Activated CD8-positive, alpha-beta memory T cell treated with anti-CD3 and anti-CD28 coated beads, Interleukin-2, amount 10 ng/mL, durations not matched to agents 7 days and 5 days (primary cell): Measurements from ENCODE around the gene MAD1L1. TPM values are rescaled to one million over a fixed set of nuclear protein-coding genes. Genes with fewer than 3 reads are reported as not detected.
"Not testable (repeated sequence)": the region's sequence is repeated elsewhere in the genome, so short reads cannot be mapped to it uniquely, and the experiment has no call there.

Experiments
- ATAC-seq: fragments of 150-1000 bp; cut with Tn5 transposase; one replicate; pipeline ENCODE4 v1.10.0; 2021; ENCODE audit warnings: moderate library complexity
- CTCF ChIA-PET: fragments of 350-600 bp; sonication (Branson Sonifier 250); formaldehyde crosslinking; loops from one replicate; lab custom pipeline; 2021; ENCODE audit warnings: antibody characterized with exemption; lab: Charles Lee
- DNase-seq: peaks from one replicate; pipeline ENCODE4 v3.0.0-alpha.2; 2020
- H3K27ac Mint-ChIP-seq: one replicate; pipeline ENCODE4 v1.8.0; 2021; ENCODE audit warnings: mild to moderate bottlenecking, mixed read lengths
- H3K27me3 Mint-ChIP-seq: one replicate; pipeline ENCODE4 v1.8.0; 2021; ENCODE audit warnings: mixed read lengths
- H3K36me3 Mint-ChIP-seq: one replicate; pipeline ENCODE4 v1.8.0; 2021; ENCODE audit warnings: mild to moderate bottlenecking, mixed read lengths
- H3K4me1 Mint-ChIP-seq: one replicate; pipeline ENCODE4 v1.8.0; 2021; ENCODE audit warnings: mixed read lengths
- H3K4me3 Mint-ChIP-seq: one replicate; pipeline ENCODE4 v1.8.0; 2021; ENCODE audit warnings: mild to moderate bottlenecking, moderate library complexity, mixed read lengths
- H3K9me3 Mint-ChIP-seq: one replicate; pipeline ENCODE4 v1.8.0; 2022; ENCODE audit warnings: low read depth, mixed read lengths
- total RNA-seq, 2 experiments: library from RNA; stranded (reverse); gene quantifications; one replicate each; pipeline ENCODE4 v1.2.3, GENCODE V29; 2021

Gene MAD1L1
- total RNA-seq, 2 experiments from 2014 or later: 60.0 to 97.7 TPM

DNA sequence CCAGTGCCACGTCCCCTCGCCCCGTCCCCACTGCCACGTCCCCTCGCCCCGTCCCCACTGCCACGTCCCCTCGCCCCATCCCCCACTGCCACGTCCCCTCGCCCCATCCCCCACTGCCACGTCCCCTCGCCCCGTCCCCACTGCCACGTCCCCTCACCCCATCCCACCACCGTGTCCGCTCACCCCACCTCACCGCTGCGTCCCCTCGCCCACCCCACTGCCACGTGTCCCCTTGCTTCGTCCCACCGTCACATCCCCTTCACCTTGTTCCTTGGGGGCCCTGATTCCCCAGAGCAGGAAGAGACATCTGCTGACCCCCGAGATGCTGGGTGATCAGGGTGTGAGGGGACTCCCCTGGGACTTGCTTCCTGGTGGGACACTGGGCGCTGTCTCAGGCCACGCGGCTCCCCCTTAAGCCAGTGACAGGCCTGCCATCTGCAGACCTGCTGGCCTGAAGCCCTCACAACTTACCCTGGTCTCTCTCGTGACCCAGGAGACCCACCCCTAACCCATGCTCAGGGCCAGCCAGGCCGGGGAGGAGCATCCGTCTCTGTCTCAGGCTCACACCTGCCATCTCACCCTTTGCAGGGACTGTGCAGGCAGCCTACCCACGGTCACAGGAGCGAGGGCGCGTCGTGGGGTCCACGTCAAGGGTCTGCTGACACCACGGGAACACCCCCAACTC lies 302.2 kb downstream of the MAD1L1 start:
- H3K27ac Mint-ChIP-seq: no peak overlapping the region
- CTCF ChIA-PET: no interaction called here
- peaks cover 8% of the 10 kb centered on the region for H3K27me3 Mint-ChIP-seq
- ATAC-seq (no peak), DNase-seq (no peak)
- no peaks in the 10 kb centered on the region for H3K9me3 Mint-ChIP-seq
- H3K36me3 Mint-ChIP-seq: peaks cover 24% of the 10 kb centered on the region
- H3K4me1 Mint-ChIP-seq: peaks cover 16% of the 10 kb centered on the region
- no peak overlapping the region for H3K4me3 Mint-ChIP-seq

DNA sequence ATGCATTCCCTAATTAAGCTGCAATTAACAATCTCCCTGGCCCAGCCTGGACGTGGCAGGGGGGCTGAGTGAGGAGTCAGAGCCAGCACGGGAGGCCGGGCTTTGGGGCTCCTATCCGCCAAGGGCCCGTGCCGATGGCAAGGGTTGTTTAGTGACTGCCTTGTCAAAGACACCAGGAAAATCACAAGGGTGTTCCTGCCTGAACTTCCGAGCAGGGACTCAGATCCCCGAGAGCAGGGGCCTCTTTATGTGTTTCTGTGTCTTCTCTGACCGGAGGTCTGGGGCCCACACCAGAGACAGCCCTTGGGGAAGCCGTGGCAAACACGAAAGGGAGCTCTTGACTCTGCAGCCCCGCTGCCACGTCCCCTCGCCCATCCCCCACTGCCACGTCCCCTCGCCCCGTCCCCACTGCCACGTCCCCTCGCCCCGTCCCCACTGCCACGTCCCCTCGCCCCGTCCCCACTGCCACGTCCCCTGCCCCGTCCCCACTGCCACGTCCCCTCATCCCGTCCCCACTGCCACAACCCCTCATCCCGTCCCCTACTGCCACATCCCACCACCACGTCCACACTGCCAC lies 303.3 kb downstream of the MAD1L1 start:
- CTCF ChIA-PET, ATAC-seq, DNase-seq, H3K9me3 Mint-ChIP-seq, H3K27ac Mint-ChIP-seq, H3K4me3 Mint-ChIP-seq, H3K27me3 Mint-ChIP-seq: not testable (repeated sequence)
- Mint-ChIP-seq H3K36me3 (peaks cover 17% of the 10 kb centered on the region), H3K4me1 (peaks cover 27% of the 10 kb centered on the region)

DNA sequence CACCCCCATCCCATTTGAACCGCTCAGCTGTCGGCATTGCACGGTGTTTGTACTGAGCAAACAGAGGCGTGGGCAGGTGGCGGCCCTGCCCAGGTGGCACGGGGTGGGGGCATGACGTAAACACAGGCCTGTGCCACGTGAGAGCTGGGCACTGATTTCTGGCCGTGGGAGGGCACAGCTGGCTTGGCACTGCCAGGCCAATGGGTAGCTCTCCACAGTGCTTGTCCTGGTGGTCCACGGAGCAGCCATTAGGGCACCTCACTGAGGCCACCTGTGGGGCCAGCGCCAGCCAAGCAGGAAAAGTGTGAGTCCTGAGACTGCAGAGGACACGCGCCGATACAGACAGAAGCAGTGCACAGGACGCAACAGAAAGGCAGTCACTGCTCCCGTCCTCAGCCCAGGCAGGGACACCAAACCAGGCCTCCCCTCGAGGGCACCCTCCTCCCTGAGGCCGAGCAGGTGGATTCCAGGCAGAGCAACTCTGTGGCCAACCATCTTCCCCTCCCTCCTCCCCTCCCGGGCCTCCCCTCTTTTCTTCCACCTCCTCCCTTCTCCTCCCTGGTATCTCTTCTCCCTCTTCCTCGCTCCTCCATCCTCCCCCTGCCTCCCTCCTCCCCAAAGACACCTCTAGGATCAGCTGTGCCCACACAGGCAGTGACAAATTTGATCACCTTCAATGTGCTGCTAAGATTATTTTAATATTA lies 303.9 kb downstream of the MAD1L1 start:
- H3K4me3 Mint-ChIP-seq: no peak overlapping the region
- ATAC-seq: no peak
- H3K27ac Mint-ChIP-seq: no peak overlapping the region
- peaks cover 18% of the 10 kb centered on the region for H3K36me3 Mint-ChIP-seq
- peaks cover 33% of the 10 kb centered on the region for H3K4me1 Mint-ChIP-seq
- H3K27me3 Mint-ChIP-seq: peaks cover 15% of the 10 kb centered on the region
- CTCF ChIA-PET: no interaction called here
- H3K9me3 Mint-ChIP-seq: no peaks in the 10 kb centered on the region
- no peak for DNase-seq

DNA sequence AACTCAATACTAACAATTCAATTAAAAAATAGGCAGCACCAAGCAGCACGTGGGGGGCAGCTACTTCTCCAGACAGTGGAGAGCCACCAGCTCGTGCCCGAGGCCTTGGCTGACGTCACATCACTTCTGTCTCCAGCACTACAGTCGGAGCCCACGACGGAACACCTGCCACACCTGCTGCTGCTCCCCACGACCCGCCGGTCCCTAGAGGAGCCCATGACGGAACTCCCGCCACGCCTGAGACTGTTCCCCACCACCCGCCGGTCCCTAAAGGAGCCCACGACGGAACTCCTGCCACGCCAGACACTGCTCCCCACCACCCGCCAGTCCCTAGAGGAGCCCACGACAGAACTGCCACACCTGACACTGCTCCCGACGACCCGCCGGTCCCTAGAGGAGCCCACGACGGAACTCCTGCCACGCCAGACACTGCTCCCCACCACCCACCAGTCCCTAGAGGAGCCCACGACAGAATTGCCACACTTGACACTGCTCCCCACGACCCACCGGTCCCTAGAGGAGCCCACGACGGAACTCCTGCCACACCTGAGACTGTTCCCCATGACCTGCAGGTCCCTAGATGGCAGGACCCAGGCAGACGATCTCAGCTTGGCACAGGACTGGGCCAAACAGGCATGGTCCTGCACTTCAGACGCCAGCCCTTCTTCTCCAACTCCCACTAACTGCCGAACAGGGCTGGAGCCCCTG lies 304.7 kb downstream of the MAD1L1 start:
- H3K9me3 Mint-ChIP-seq: no peaks in the 10 kb centered on the region
- no peak overlapping the region for H3K4me3 Mint-ChIP-seq
- CTCF ChIA-PET: no interaction called here
- H3K27ac Mint-ChIP-seq: no peak overlapping the region
- H3K4me1 Mint-ChIP-seq: peaks cover 38% of the 10 kb centered on the region
- DNase-seq: no peak
- peaks cover 15% of the 10 kb centered on the region for H3K36me3 Mint-ChIP-seq
- ATAC-seq: no peak
- H3K27me3 Mint-ChIP-seq: peaks cover 16% of the 10 kb centered on the region

DNA sequence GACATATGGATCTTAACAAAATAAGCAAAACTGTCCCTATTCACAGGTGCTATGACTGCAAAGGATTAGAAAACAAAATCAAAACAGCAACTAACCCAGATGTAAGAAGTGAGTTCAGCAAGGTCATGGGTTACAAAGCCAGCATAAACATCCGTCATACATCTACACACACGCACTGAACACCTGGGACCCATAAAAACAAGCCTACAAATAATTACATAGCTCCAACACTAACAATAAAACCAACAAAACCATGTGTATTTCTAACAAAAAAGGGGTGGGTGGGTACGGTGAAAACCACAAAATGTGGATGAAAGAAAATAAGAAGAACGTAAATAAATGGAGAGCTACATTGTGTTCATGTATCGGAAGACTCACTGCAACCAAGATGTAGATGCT lies 305.8 kb downstream of the MAD1L1 start:
- peaks cover 49% of the 10 kb centered on the region for H3K4me1 Mint-ChIP-seq

DNA sequence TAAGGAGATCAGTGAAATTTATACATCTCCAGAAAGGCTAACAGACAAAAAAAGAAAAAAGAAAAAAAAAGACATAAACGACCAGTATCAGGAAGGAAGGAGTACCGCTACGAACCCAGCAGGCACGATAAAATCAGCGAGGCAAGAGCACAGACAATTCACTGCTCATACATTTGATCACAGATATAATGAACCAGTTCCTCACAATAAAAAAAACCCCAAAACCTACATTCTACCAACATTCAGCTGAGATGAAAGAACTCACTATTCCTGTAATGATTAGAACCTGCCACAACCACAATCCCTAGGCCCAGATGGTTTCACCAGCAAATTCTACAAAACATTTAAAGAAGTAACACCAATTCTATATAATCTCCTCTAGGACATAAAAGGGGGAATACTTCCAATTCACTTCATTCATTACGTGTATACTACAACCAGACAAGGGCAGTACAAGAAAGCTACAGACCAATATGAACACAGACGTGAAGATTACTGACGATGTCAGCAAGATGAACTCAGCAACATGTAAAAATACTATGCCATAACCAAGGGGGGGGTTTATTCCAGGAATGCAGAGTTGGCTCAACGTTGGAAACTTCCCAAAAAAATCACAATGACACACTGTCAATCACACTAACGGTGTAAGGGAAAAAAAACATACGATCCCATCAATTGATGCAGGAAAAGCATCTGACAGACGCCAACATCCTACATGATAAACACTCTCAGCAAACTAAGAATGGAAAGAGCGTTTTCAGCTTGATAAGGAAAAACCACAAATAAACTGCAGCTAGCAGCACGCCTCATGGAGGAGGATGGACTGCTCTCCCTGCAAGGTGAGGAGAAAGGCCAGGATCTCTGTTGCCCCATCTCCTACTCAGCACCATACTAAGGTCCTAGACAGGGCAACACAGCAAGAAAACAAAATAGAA lies 306.5 kb downstream of the MAD1L1 start:
- H3K9me3 Mint-ChIP-seq: no peaks in the 10 kb centered on the region
- H3K27ac Mint-ChIP-seq: peak overlapping the region; percentile 46
- H3K4me1 Mint-ChIP-seq: peaks cover 54% of the 10 kb centered on the region
- H3K27me3 Mint-ChIP-seq: peaks cover 19% of the 10 kb centered on the region
- DNase-seq (peak; percentile 52), ATAC-seq (peak; percentile 55)
- H3K36me3 Mint-ChIP-seq: peaks cover 7% of the 10 kb centered on the region
- H3K4me3 Mint-ChIP-seq: peak overlapping the region; percentile 30
- CTCF ChIA-PET: interaction anchor here (0.8 kb wide), 1 partner anchor 131 kb away, joined by 3 read pairs; no protein-coding TSS in a partner anchor

More for the DNA sequence above, 305.8 kb downstream of the MAD1L1 start:
- peaks cover 10% of the 10 kb centered on the region for H3K36me3 Mint-ChIP-seq
- CTCF ChIA-PET: interaction anchor here (0.8 kb wide), 1 partner anchor 131 kb away, joined by 3 read pairs; no protein-coding TSS in a partner anchor
- DNase-seq (no peak), ATAC-seq (no peak)
- no peak overlapping the region for H3K4me3 Mint-ChIP-seq
- peaks cover 19% of the 10 kb centered on the region for H3K27me3 Mint-ChIP-seq
- H3K27ac Mint-ChIP-seq: no peak overlapping the region
- no peaks in the 10 kb centered on the region for H3K9me3 Mint-ChIP-seq

DNA sequence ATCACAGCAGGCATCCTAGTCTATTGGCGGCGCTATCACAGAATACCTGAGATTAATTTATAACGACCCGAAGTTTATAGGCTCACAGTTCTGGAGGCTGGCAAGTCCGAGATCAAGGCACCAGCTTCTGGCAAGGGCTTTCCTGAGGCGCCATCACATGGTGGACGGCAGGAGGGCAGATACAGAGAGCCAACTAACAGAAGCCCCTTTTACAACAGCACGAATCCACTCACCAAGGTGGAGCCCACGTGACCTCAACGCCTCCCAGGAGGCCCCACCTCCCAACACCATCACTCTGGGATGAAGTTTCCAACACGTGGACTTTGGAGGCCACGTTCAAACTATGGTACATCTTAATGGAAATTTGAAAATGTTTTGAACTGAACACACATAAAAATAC lies 307.4 kb downstream of the MAD1L1 start:
- DNase-seq (peak; percentile 46), ATAC-seq (no peak)
- peaks cover 62% of the 10 kb centered on the region for H3K4me1 Mint-ChIP-seq
- H3K27me3 Mint-ChIP-seq: peaks cover 24% of the 10 kb centered on the region
- peaks cover 7% of the 10 kb centered on the region for H3K36me3 Mint-ChIP-seq
- no peak overlapping the region for H3K27ac Mint-ChIP-seq
- H3K4me3 Mint-ChIP-seq: peak overlapping the region; percentile 30
- no peaks in the 10 kb centered on the region for H3K9me3 Mint-ChIP-seq
- CTCF ChIA-PET: interaction anchor here (1.0 kb wide), 1 partner anchor 14 kb away, joined by 5 read pairs; no protein-coding TSS in a partner anchor

DNA sequence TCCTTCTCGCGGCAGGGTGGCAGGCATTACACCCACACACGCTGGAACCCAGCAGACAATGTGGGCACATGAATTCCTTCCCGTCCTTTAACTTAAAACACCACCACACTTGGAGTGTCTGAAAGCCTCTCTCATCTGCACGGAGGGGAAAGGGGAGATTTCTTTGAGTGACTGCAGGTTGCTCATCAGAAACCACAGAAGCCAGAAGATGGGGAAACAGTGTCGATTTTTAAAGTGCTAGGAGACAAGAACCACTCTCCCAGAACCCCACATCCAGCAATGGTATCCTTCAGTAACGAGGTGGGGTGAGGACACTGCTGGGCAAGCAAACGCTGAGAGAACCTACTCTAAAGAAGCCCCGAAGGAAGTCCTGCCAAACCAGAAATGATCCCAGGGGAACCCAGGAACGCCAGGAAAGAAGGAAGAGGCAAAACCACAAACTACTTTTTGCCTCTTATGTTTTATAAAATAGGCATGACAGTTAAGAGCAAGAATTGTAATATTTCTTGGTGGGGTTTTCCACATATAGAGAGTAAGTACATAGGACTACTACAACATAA lies 308.4 kb downstream of the MAD1L1 start:
- no peaks in the 10 kb centered on the region for H3K9me3 Mint-ChIP-seq
- DNase-seq: no peak
- H3K27ac Mint-ChIP-seq: no peak overlapping the region
- H3K4me3 Mint-ChIP-seq: no peak overlapping the region
- H3K27me3 Mint-ChIP-seq: peaks cover 27% of the 10 kb centered on the region
- peaks cover 72% of the 10 kb centered on the region for H3K4me1 Mint-ChIP-seq
- CTCF ChIA-PET: interaction anchor here (1.0 to 1.4 kb wide), 3 partner anchors 15 to 345 kb away, joined by 3 to 5 read pairs (median 3); no protein-coding TSS in a partner anchor
- peaks cover 10% of the 10 kb centered on the region for H3K36me3 Mint-ChIP-seq
- ATAC-seq: no peak

DNA sequence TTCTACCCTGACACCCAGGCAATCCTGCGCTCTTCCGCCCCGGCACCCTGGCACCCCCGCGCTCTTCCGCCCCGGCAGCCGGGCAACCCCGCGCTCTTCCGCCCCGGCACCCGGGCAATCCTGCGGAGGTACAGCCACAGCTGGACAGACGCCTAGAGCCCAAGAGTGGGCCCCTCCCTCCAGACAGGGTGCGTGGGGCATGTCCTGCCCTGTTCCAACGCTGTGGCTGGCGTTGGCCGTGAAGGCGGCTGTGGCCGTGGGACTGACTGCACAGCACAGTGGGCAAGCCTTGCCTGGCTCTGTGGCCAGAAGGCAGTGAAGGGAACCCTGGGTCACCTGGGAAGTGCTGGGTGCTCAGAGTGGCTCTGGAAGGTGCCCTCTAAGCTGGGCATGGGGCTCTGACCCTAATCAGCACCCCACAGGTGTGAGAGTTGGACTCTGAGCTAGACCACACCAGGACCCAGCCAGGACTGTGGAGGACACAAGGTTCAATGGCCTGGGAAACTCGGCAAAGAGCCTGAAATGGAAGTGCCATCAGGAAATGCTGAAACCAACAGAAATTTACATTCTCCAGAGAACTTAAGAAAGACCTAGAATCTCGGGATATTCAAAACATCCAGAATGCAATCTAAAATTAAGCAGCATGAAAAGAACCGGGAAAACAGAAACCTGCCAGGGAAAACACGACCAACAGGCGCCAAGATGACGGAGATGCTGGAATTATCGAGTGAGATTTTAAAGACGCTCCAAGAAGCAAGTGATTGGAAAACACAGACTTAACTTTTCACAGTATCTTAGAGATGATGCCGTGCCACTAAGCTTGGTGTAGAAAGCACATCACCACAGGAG lies 309.1 kb downstream of the MAD1L1 start:
- CTCF ChIA-PET: interaction anchor here (1.1 to 1.4 kb wide), 2 partner anchors 176 to 345 kb away, joined by 3 read pairs; no protein-coding TSS in a partner anchor
- no peak for ATAC-seq
- Mint-ChIP-seq H3K4me1 (peaks cover 73% of the 10 kb centered on the region), H3K27ac (no peak overlapping the region), H3K9me3 (no peaks in the 10 kb centered on the region), H3K4me3 (no peak overlapping the region), H3K36me3 (peaks cover 10% of the 10 kb centered on the region), H3K27me3 (peaks cover 27% of the 10 kb centered on the region)
- DNase-seq: no peak

DNA sequence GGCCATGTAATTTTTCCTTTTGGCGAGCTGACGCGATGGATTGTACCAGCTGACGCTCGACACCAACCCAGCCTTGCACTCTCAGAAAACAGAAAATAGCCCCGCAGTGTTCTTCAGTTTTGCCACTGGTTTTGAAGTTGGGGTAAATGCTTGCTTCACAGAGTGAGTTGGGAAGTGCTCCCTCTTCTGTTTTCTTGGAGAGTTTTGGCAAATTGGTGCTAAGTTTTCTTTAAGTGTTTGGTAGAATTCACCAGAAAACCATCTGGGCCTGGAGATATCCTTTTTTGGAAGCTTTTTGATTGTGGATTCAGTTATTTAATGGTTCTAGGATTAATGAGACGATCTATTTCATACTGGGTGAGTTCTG lies 309.9 kb downstream of the MAD1L1 start:
- CTCF ChIA-PET: interaction anchor here (1.1 to 1.4 kb wide), 2 partner anchors 177 to 344 kb away, joined by 3 read pairs; no protein-coding TSS in a partner anchor
- H3K9me3 Mint-ChIP-seq: no peaks in the 10 kb centered on the region
- H3K27ac Mint-ChIP-seq: no peak overlapping the region
- ATAC-seq (no peak), DNase-seq (no peak)
- peaks cover 22% of the 10 kb centered on the region for H3K27me3 Mint-ChIP-seq
- H3K4me3 Mint-ChIP-seq: no peak overlapping the region
- peaks cover 73% of the 10 kb centered on the region for H3K4me1 Mint-ChIP-seq
- peaks cover 10% of the 10 kb centered on the region for H3K36me3 Mint-ChIP-seq

DNA sequence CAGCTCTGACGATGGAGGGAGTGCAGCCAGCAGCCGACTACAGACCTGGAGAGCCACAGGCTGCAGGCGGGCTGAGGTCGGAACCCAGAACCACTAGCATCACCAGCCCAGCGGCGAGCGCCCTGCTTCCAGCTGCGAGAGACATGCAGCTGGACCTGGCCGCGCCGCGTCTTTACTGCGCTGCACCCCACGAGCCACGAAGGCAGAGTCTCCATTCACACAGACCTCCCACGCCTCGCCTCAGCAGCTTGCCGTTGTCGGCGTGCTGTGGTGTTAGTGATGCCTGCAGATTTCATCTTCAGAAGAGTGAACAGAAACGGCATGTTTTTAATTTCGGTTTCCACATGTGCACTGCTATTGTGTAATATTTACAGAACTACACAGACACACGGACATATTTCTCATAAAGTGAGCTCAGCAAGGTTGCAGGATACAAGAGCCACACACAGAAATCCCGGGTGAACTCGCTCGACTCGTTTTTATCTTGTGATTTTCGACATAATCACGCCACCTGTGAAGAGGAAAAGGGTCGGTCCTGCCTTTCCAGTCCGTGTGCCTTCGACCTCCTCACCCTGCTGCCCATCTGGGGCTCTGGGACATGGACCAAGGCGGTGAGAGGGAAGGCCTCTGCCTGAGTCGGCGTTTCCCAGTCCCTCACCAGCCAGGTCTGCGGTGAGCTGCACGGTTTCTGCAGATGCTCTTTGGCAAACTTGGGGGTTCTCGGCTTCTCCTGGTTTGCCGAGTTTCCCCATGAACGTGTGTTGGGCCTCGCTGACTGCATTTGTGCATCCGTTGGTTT lies 310.5 kb downstream of the MAD1L1 start:
- ATAC-seq (peak; percentile 28), DNase-seq (peak; percentile 53)
- H3K9me3 Mint-ChIP-seq: no peaks in the 10 kb centered on the region
- H3K4me1 Mint-ChIP-seq: peaks cover 71% of the 10 kb centered on the region
- peaks cover 10% of the 10 kb centered on the region for H3K36me3 Mint-ChIP-seq
- peaks cover 22% of the 10 kb centered on the region for H3K27me3 Mint-ChIP-seq
- no peak overlapping the region for H3K27ac Mint-ChIP-seq
- peak overlapping the region; percentile 53 for H3K4me3 Mint-ChIP-seq
- CTCF ChIA-PET: interaction anchor here (1.4 to 1.9 kb wide), 2 partner anchors 287 to 343 kb away, joined by 3 to 5 read pairs; no protein-coding TSS in a partner anchor
